Suprapubic skin (tissue), 4 donors: ENCODE results near the gene MRGPRF.

ENCODE experiments used
- CTCF ChIP-seq, 2 donors: fragments of 200-600 bp in 1 of 2; fragments of 450-650 bp in 1 of 2; sonication (generic) in 1 of 2; IDR thresholded peaks; one replicate each; pipeline ENCODE4 v1.5.1; 2016 to 2019; ENCODE audit warnings: antibody characterized with exemption in 2 of 2, mild to moderate bottlenecking in 1 of 2, moderate library complexity in 1 of 2
- POLR2A ChIP-seq, 2 donors: fragments of 450-650 bp; IDR thresholded peaks; one replicate each; pipeline ENCODE4 v1.6.1; 2017; ENCODE audit warnings: antibody characterized with exemption in 2 of 2, mild to moderate bottlenecking in 2 of 2, moderate library complexity in 2 of 2
- POLR2AphosphoS5 ChIP-seq, 3 donors: sonication (generic); formaldehyde crosslinking; IDR thresholded peaks; one replicate each; pipeline ENCODE4 v1.6.1; 2017; ENCODE audit warnings: antibody characterized with exemption in 3 of 3

- TF ChIP-seq POLR2AphosphoS5 (IDR thresholded peaks at IDR 0.05), result no peak
- TF ChIP-seq CTCF (IDR thresholded peaks at IDR 0.05), result no peak
- no peak for TF ChIP-seq POLR2A (IDR thresholded peaks at IDR 0.05)
Observed at GRCh38 chr11:69033431-69033830, 20.4 kb upstream of the MRGPRF start.
